Ishikawa (cell line): Measurements from ENCODE around the gene PHF23.
A peak's percentile ranks its signal among the peaks of the same experiment; 100 is the strongest.

Experiments
- CEBPB ChIP-seq: IDR thresholded peaks from 2 replicates; pipeline ENCODE4 v1.6.1; 2012
- CREB1 ChIP-seq: IDR thresholded peaks from 2 replicates; pipeline ENCODE4 v1.6.1; 2012; ENCODE audit warnings: low read depth
- EGR1 ChIP-seq: IDR thresholded peaks from 2 replicates; pipeline ENCODE4 v1.6.1; 2012
- EP300 ChIP-seq: IDR thresholded peaks from 2 replicates; pipeline ENCODE4 v1.6.1; 2012; ENCODE audit warnings: borderline replicate concordance
- FOXM1 ChIP-seq: IDR thresholded peaks from 2 replicates; pipeline ENCODE4 v1.6.1; 2012; ENCODE audit warnings: low read depth, borderline replicate concordance
- NFIC ChIP-seq: IDR thresholded peaks from 2 replicates; pipeline ENCODE4 v1.6.1; 2012
- RAD21 ChIP-seq: IDR thresholded peaks from 2 replicates; pipeline ENCODE4 v1.6.1; 2012; ENCODE audit warnings: low read depth
- TAF1 ChIP-seq: IDR thresholded peaks from 2 replicates; pipeline ENCODE4 v1.6.1; 2012; ENCODE audit warnings: low read depth, mild to moderate bottlenecking
- TCF12 ChIP-seq: IDR thresholded peaks from 2 replicates; pipeline ENCODE4 v1.6.1; 2012; ENCODE audit warnings: low read depth
- TEAD4 ChIP-seq: IDR thresholded peaks from 2 replicates; pipeline ENCODE4 v1.6.1; 2012
- YY1 ChIP-seq: IDR thresholded peaks from 2 replicates; pipeline ENCODE4 v1.6.1; 2012; ENCODE audit warnings: low read depth
- ZBTB7A ChIP-seq: IDR thresholded peaks from 2 replicates; pipeline ENCODE4 v1.6.1; 2012; ENCODE audit warnings: low read depth
- TF ChIP-seq, protein P1 (sequence below): IDR thresholded peaks from 2 replicates; pipeline ENCODE4 v1.6.1; 2012
- TF ChIP-seq, protein P2 (sequence below): IDR thresholded peaks from 2 replicates; pipeline ENCODE4 v1.6.1; 2012; ENCODE audit warnings: low read depth, mild to moderate bottlenecking
- TF ChIP-seq, protein P3 (sequence below): IDR thresholded peaks from 2 replicates; pipeline ENCODE4 v1.6.1; 2012

PHF23 gene

DNA sequence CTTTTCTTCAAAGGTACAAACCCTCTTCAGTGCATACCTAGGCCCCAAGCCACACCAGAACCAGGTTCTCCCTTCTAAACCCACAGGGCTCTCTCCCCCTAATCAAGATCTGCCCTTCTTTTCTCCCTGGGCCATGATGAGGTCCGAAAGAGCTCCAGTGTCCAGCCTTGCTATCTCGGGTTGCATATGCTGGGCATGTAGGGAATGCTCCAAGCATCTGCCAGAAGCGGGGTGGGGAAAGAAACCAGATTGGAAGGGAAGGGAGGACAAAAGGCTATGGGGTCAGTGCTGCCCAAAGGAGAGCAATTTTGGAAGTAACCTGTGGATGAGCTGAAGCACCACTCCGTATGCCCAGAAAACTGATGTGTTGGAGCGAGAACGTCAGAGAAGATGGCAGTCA is 10.0 kb upstream of the PHF23 start:
- no peak for TF ChIP-seq RAD21
- TF ChIP-seq CEBPB = no peak
- TF ChIP-seq EP300 = no peak
- TF ChIP-seq NFIC = no peak
- TF ChIP-seq, protein P1, sequence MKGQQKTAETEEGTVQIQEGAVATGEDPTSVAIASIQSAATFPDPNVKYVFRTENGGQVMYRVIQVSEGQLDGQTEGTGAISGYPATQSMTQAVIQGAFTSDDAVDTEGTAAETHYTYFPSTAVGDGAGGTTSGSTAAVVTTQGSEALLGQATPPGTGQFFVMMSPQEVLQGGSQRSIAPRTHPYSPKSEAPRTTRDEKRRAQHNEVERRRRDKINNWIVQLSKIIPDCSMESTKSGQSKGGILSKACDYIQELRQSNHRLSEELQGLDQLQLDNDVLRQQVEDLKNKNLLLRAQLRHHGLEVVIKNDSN = no peak
- TF ChIP-seq YY1 = no peak
- TF ChIP-seq EGR1 = no peak
- no peak for TF ChIP-seq TCF12
- no peak for TF ChIP-seq FOXM1
- TF ChIP-seq, protein P2, sequence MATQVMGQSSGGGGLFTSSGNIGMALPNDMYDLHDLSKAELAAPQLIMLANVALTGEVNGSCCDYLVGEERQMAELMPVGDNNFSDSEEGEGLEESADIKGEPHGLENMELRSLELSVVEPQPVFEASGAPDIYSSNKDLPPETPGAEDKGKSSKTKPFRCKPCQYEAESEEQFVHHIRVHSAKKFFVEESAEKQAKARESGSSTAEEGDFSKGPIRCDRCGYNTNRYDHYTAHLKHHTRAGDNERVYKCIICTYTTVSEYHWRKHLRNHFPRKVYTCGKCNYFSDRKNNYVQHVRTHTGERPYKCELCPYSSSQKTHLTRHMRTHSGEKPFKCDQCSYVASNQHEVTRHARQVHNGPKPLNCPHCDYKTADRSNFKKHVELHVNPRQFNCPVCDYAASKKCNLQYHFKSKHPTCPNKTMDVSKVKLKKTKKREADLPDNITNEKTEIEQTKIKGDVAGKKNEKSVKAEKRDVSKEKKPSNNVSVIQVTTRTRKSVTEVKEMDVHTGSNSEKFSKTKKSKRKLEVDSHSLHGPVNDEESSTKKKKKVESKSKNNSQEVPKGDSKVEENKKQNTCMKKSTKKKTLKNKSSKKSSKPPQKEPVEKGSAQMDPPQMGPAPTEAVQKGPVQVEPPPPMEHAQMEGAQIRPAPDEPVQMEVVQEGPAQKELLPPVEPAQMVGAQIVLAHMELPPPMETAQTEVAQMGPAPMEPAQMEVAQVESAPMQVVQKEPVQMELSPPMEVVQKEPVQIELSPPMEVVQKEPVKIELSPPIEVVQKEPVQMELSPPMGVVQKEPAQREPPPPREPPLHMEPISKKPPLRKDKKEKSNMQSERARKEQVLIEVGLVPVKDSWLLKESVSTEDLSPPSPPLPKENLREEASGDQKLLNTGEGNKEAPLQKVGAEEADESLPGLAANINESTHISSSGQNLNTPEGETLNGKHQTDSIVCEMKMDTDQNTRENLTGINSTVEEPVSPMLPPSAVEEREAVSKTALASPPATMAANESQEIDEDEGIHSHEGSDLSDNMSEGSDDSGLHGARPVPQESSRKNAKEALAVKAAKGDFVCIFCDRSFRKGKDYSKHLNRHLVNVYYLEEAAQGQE = no peak

DNA sequence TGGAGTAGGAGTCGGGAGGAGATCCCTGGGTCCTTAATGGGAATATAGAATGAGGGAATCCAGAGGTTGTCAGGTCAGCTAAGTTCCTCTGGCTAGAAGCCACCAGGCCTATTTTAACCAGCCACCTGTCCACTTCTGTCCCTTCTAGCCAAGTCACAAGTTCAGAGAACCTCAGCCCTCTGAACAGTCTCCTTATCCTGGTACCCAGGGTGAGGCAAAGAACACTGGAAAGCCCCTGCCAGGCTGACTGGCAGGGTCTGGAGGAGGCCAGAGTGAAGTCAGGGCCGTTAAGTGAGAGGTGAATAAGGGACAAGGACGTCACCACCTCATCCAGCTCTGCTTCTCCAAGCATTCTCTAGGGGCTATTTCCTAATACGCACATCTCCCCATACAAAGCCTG is 9.5 kb upstream of the PHF23 start:
- TF ChIP-seq, protein P2 = no peak
- TF ChIP-seq TCF12 = no peak
- no peak for TF ChIP-seq FOXM1
- TF ChIP-seq, protein P3, sequence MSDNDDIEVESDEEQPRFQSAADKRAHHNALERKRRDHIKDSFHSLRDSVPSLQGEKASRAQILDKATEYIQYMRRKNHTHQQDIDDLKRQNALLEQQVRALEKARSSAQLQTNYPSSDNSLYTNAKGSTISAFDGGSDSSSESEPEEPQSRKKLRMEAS = no peak

DNA sequence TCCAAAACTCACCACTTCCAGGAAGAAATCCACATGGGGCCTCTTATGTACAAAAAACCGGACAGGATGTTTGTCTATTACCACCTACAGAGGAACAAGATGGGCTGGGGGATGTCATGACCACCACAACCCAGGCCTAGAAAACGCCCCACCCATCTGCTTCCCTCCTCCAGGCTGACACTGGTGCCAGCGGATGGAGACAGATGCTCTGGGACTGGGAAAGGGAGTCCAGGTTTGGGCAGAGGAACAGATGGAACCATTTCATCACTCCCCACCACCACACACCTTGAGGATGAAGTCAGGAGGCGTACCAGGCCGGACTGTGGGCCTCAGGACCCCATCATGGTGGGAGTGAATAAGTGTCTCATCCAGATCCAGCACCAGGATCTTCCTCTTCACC is 7.5 kb upstream of the PHF23 start:
- TF ChIP-seq ZBTB7A = no peak
- TF ChIP-seq EP300 = no peak
- TF ChIP-seq, protein P3 = no peak
- no peak for TF ChIP-seq TEAD4
- TF ChIP-seq FOXM1 = no peak
- TF ChIP-seq, protein P2 = no peak
- no peak for TF ChIP-seq YY1
- no peak for TF ChIP-seq TCF12
- no peak for TF ChIP-seq TAF1
- no peak for TF ChIP-seq NFIC
- no peak for TF ChIP-seq CEBPB
- TF ChIP-seq RAD21 = no peak
- TF ChIP-seq CREB1 = no peak

DNA sequence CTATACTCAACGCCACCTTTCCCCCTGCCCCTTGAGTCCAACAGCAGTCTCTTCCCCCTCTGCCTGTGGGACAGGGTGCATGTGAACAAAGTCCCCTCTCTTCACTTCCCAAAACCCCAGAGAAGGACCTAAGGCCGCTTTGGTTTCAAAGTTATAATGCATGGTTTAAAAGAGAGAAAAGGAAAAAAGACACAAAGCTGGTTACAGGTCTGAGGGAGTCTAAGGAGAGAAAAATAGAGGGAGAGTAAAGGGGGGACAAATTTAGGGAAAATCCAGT is 4.1 kb upstream of the PHF23 start:
- no peak for TF ChIP-seq CEBPB
- no peak for TF ChIP-seq FOXM1
- TF ChIP-seq TAF1 = no peak; the same call in 1 of the 2 replicates
- no peak for TF ChIP-seq TEAD4
- no peak for TF ChIP-seq EGR1
- no peak for TF ChIP-seq NFIC

DNA sequence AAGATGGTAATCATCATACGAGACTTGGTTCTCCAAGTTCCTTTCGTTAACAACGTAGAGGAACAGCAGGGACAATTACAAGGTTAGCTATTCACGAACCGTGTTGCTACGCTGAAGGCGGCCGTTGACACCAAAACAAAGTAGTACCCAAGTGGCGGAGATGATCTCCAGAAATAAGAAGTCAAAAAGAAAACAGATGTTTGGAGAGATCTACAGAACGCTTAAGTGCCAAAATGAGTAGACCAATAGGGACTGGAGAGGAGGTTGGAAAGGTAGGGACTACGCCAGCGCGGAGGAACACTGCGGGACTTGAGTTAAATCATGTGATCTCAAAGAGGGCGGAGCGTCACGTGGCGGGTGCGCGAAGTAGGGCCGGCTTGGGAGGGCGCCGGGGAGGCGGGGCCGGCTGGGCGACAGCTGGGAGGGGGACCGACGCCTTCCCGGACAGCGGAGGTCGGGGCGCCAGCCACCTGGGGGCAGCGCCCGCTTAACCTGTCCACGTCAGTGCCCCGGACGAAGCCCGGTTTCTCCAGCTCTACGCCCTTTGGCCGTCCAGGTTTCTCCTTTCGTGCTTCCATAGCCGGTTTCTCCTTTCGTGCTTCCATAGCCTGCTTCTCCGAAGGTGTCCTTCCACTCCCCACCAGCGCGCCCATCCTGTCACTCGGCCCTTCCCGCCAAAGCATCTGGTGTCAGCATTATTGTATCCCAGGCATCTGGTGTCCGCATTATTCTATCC is 3.6 kb upstream of the PHF23 start:
- TF ChIP-seq, protein P2 = no peak
- TF ChIP-seq CREB1 (peak; percentile 52; the same call in 1 of the 2 replicates), TEAD4 (no peak; the same call in 1 of the 2 replicates), NFIC (peak; percentile 55), TAF1 (no peak; the same call in 1 of the 2 replicates), ZBTB7A (no peak; the same call in 1 of the 2 replicates), EP300 (peak; percentile 51; the same call in 1 of the 2 replicates), CEBPB (0 out of 2 replicates have a peak, but pooled peaks have one; percentile 33), FOXM1 (peak; percentile 42; the same call in 1 of the 2 replicates), TCF12 (peak; percentile 68; the same call in 1 of the 2 replicates), YY1 (peak; percentile 66; the same call in 1 of the 2 replicates), RAD21 (no peak), EGR1 (peak; percentile 36; the same call in 1 of the 2 replicates)
- TF ChIP-seq, protein P1 = peak; percentile 100
- TF ChIP-seq, protein P3 = peak; percentile 89
